CD4-positive, alpha-beta T cell treated with Interleukin-21 for 1 hour (primary cell): ENCODE data around the gene ZNF398.
A peak's percentile ranks its signal among the peaks of the same experiment; 100 is the strongest.

Source experiments
- DNase-seq: peaks from one replicate; pipeline ENCODE4 v3.0.0-alpha.2; 2020

ZNF398 gene

GRCh38 chr7:149196151-149196704, 49.0 kb downstream of the ZNF398 start:
- no peak for DNase-seq

GRCh38 chr7:149196705-149197171, 49.5 kb downstream of the ZNF398 start:
- DNase-seq: peak; percentile 1

- DNase-seq: no peak
These were observed 50.4 kb downstream of the ZNF398 start for GRCh38 chr7:149197675-149198074.

DNA sequence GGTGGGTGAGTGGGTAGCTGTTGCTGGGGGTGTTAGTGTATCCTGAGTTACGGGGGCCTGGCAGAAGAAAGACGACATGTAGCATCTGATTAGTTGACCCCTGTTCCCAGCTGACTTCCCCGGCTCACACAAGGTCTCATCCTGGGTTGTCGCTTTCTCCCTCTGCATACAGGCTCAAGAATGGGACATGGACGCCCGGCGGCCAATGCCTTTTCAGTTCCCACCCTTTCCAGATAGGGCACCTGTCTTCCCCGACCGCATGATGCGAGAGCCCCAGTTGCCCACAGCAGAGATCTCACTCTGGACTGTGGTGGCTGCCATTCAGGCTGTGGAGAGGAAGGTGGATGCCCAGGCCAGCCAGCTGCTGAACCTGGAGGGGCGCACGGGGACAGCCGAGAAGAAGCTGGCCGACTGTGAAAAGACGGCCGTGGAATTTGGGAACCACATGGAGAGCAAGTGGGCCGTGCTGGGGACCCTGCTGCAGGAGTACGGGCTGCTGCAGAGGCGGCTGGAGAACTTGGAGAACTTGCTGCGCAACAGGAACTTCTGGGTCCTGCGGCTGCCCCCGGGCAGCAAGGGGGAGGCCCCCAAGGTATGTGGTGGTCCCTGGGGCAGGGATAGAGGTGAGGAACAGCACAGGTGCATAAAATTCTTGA, 51.0 kb downstream of the ZNF398 start:
- no peak for DNase-seq

GRCh38 chr7:149199234-149199995, 52.2 kb downstream of the ZNF398 start:
- DNase-seq: no peak

GRCh38 chr7:149202831-149203231, 55.6 kb downstream of the ZNF398 start:
- no peak for DNase-seq

DNA sequence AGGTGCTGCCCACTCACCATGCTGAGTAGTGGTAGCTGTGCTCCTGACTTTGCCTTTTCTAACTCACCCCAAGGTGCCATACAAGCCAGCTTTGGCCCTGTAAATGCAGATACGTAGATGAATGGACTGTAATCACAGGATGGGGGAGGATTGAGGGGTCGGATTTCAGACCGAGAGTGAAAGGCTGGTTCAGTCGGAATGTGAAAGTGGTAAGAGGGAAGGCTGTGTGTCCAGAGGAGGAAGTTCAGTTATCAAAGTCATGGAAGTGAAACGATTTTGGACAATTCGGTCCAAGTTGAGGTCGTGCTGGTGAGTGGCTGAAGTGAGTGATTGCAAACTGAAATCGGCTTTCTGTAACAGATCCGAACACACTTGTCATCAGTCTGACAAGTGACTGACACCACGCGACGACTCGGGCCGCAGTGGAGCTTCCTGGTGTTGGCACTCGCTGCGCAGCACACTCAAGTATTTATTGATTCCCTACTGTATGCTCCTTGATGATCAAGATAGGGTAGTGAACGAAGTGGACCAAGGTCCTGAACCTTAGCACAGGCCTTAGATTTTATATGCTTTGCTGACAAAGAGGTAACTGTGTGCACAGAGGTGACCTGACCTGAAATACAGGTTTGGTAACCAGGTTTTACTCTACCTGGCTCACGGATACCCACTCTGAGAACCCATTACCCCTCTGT, 58.6 kb downstream of the ZNF398 start:
- DNase-seq: no peak

DNA sequence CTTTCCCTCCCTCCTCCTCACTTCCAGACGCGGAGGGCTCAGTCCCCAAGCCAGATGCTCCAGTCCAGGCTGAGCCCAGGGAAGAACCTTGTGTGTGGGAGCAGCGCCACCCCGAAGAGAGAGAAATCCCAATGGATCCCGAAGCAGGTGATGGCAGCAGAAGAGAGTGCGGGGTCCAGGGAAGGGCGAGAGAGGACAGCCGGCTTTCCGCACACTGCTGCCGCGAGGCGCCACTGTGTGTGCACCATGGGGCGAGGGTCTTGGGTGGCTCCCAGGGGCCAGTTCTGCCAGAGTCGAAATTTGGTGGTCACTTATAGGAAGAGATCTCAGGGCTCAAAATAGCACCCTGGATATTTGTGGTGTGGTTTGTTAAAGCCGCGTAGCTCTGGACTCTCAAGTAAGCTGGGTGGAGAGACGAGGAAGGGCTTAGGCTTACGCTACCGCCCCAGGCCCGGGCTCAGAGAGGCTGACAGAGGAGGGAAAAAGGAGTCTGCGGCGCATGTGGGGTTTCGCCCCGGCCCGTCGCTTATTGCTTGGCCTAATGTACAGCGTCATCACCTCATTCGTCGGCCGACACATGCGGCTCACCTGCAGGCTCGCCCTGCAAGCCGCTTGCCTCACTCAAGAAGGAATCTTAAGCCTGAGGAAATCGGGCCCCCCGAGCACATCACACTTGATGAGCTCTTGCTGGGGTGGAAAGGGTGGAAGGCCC, 60.2 kb downstream of the ZNF398 start:
- DNase-seq: no peak

DNA sequence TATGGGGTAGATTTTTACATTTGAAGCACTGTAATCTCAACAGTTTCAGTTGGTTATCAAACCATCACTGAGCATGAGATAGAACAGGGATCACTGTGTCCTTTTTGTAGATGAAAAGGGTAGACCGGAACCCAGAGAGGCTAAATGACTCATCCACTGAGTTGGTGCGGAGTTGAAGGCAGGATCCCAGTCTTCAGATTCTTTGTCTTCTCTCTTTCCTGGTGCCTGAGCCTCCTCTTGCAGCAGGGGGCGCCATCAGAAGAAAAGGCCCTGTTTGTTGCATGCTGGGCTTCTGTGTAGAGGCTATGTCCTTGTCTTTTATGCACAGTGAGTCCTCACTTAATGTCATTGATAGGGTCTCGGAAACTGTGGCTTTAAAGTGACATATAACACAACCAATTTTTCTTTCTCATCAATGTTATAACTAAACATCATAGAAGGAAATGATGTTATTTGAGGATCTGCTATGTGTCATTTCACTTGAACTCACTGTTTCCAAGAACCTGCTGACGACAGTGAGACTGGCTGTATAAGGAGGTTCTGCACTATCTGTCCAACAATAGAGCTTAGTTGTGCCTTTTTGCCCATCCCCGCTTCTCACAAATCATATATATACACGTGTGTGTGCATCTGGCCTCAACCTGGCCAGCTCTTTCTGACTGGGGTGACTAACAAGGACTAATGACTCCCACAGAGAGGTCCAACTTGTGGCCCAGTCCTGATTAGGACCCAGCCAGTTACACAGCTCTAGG, 62.4 kb downstream of the ZNF398 start:
- peak; percentile 63 for DNase-seq

DNA sequence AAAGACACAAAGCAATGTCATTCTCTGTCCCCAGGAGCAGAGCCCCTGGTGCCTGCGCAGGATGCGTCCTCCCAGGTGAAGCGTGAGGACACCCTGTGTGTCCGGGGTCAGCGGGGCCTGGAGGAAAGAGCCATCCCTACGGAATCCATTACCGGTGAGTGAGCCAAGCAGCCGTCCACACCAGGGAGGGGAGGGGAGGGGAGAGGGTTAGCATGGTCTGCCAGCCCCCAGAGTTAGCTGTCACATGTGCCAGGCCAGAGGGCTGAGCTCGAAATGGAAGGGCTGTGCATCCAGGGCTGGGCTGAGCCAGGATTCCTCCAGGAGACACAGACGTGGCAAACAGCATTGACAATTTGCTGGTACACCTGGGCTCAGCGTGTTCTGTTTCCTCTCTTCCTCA, 63.3 kb downstream of the ZNF398 start:
- no peak for DNase-seq

GRCh38 chr7:149214020-149214720, 66.9 kb downstream of the ZNF398 start:
- no peak for DNase-seq

GRCh38 chr7:149216402-149216801, 69.1 kb downstream of the ZNF398 start:
- DNase-seq: no peak

DNA sequence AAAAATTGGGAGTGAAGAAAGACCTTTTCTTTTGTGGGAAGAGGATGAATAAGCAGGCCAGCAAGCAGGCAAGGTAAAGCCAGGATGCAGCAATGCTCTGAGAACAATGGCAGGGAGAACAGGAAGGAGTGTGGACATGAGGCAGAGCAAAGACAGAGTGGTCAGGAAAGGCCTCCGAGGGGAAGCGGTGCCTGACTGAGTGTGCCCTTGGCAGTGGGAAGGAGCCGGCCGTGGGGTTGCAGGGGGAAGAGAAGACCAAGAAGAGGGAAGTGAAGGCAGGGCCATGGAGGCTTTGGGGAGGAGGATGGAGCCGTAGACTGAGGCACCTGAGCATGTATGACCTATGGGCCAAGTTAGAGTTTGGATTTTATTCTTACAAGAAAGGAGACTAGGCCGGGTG, 70.3 kb downstream of the ZNF398 start:
- DNase-seq: no peak

GRCh38 chr7:149218469-149219420, 71.5 kb downstream of the ZNF398 start:
- no peak for DNase-seq

DNA sequence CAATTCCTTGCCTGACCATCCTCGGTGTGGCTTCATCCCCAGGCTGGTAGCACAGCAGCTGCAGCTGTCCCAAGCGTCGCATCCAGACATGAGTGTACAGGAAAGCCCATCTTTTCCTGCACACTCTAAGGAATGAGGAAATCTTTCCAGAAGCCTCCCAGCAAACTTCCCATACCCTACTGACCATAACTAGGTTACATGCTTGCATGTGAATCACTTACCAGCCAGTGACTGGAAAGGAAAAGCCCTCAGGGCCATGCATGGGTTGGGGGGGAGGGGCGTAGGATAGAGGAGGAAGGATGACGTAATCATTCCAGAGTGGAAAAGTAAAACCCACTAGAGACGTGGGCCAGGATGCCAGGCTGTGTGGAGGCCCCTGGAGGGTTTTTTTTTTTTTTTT, 73.3 kb downstream of the ZNF398 start:
- no peak for DNase-seq

GRCh38 chr7:149223176-149223575, 75.9 kb downstream of the ZNF398 start:
- DNase-seq: no peak

DNA sequence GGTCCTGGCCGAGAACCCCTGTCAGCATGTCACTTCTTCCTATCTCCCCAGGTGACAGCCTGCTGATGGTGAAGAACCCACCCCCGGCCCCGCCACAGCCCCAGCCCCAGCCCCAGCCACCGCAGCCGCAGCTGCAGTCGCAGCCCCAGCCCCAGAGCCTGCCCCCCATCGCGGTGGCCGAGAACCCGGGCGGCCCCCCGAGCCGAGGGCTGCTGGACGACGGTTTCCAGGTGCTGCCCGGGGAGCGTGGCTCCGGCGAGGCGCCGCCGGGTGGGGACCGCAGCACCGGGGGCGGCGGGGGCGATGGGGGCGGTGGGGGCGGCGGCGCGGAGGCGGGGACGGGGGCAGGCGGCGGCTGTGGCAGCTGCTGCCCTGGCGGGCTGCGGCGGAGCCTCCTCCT, 76.5 kb downstream of the ZNF398 start:
- DNase-seq: no peak

DNA sequence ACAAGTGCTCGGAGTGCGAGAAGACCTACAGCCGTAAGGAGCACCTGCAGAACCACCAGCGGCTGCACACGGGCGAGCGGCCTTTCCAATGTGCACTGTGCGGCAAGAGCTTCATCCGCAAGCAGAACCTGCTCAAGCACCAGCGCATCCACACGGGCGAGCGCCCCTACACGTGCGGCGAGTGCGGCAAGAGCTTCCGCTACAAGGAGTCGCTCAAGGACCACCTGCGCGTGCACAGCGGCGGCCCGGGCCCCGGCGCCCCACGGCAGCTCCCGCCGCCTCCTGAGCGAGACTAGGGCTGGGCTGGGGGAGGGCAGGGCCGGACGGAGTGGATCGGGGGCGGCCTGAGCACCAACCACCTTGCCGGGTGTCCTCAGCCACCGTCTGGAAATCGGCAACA, 77.1 kb downstream of the ZNF398 start:
- DNase-seq: no peak

DNA sequence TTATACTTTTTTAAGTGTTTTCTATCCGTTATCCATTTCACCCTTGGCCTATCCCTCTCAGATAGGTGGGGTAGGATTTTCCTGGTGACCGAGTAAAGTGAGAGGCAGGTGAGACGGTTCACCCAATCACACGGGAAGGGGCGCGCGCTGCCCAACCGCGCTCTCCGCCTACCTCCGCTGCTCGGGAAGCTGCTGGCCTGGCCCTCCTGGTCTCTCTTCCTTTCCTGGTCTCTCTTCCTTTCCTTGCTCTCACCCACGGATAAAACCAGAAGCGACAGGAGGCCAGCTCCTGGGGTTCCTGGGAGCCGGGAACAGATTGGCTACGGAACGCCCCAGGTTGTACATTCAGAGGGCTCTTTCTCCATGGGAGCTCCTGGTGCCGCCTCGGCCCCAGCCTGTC, 77.9 kb downstream of the ZNF398 start:
- DNase-seq: no peak

- no peak for DNase-seq
These were observed 78.4 kb downstream of the ZNF398 start for GRCh38 chr7:149225656-149226055.
